ENCODE results near the gene TJAP1. TPM values are rescaled to one million over a fixed set of nuclear protein-coding genes. Genes with fewer than 3 reads are reported as not detected.
"Not testable (repeated sequence)": the region's sequence is repeated elsewhere in the genome, so short reads cannot be mapped to it uniquely, and the experiment has no call there.

TJAP1 gene
- total and polyA plus RNA-seq, 4 donors = 21.7 to 29.5 (median 23.4) TPM

DNA sequence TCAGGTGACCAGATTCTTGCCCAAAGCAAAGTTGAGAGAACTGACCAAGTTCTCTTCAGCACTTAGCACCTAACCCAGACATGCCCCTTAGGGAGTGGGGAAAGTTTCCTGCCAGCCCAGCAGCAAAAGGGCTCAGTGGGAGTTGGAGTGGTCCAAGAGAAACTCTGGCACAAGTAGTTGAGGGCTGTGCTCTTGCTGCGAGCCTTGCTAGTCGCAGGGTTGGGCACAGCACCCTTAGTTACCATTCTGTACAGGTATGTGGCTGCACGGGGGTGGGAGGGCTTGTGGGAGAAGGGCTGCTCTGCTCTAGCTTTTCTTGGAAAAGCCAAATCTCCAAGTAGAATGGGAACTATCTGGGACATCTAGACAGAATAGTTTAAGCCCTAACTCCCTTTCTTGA, 45.9 kb downstream of the TJAP1 start:
- Histone ChIP-seq H3K9ac (ENCODE audit: insufficient read depth in 1 of 2, low read length in 2 of 2) (no peak overlapping the region), H3K9me3 (ENCODE audit: control insufficient read depth in 4 of 4, insufficient read depth in 3 of 4, low read length in 3 of 4) (no peaks in the 10 kb centered on the region), H3K4me1 (ENCODE audit: control insufficient read depth in 5 of 5, insufficient read depth in 5 of 5, low read length in 5 of 5) (peaks cover under 1 to 3% (median 2%) of the 10 kb centered on the region in 5 donors), H3K27ac (ENCODE audit: low read depth in 1 of 2, low read length in 1 of 2) (no peak overlapping the region), H3K27me3 (ENCODE audit: control insufficient read depth in 3 of 3, insufficient read depth in 3 of 3, low read length in 2 of 3) (no peaks in the 10 kb centered on the region), H3K4me3 (no peak overlapping the region), H3K36me3 (ENCODE audit: control insufficient read depth in 4 of 4, insufficient read depth in 4 of 4, low read length in 4 of 4) (peaks cover 47 to 69% (median 51%) of the 10 kb centered on the region in 4 donors)
- no peak for TF ChIP-seq CTCF (IDR thresholded peaks at IDR 0.05; ENCODE audit: control extremely low read depth, extremely low read depth)
- DNase-seq = no peak
- ATAC-seq (ENCODE audit: insufficient read depth, low FRiP score) = no peak
- WGBS, 2 donors = 95 to 100% methylated on average over 3 of the region's 3 CpGs

DNA sequence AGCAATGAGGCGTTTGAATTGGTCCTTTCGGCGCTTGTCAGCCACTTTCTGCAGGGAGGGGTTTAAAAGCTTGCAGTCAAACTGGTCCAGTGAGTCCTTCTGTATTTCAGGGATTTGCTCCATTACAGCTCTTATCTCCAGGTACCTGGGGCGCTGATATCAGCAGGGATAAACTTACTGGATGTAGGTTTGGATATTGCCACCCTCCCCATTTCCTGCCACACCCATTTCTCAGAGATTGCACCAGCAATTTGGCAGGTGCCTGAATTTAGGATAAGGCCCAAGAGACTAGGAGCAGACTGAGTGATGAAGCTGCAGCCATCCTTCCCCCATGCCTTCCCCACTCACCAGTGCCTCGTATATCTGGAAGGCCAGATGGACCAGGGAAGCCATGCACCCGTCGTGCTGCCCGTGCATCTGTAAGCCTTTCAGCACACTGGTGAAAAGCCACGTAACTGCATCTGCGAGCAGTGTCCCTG, 47.2 kb downstream of the TJAP1 start:
- no peaks in the 10 kb centered on the region for H3K9me3 ChIP-seq (ENCODE audit: control insufficient read depth in 4 of 4, insufficient read depth in 3 of 4, low read length in 3 of 4)
- no peak for TF ChIP-seq CTCF (IDR thresholded peaks at IDR 0.05; ENCODE audit: control extremely low read depth, extremely low read depth)
- WGBS, 2 donors = 66 to 85% methylated on average over 10 of the region's 10 CpGs
- peak in 1 of 3 donors; percentile 40 for DNase-seq
- peak overlapping the region in 1 of 2 donors; percentile 33 for H3K27ac ChIP-seq (ENCODE audit: low read depth in 1 of 2, low read length in 1 of 2)
- H3K4me1 ChIP-seq (ENCODE audit: control insufficient read depth in 5 of 5, insufficient read depth in 5 of 5, low read length in 5 of 5) = peaks cover 0 to 3% (median 0%) of the 10 kb centered on the region in 5 donors
- no peaks in the 10 kb centered on the region for H3K27me3 ChIP-seq (ENCODE audit: control insufficient read depth in 3 of 3, insufficient read depth in 3 of 3, low read length in 2 of 3)
- no peak for ATAC-seq (ENCODE audit: insufficient read depth, low FRiP score)
- peaks cover 49 to 74% (median 54%) of the 10 kb centered on the region in 4 donors for H3K36me3 ChIP-seq (ENCODE audit: control insufficient read depth in 4 of 4, insufficient read depth in 4 of 4, low read length in 4 of 4)
- H3K4me3 ChIP-seq = no peak overlapping the region
- H3K9ac ChIP-seq (ENCODE audit: insufficient read depth in 1 of 2, low read length in 2 of 2) = no peak overlapping the region

DNA sequence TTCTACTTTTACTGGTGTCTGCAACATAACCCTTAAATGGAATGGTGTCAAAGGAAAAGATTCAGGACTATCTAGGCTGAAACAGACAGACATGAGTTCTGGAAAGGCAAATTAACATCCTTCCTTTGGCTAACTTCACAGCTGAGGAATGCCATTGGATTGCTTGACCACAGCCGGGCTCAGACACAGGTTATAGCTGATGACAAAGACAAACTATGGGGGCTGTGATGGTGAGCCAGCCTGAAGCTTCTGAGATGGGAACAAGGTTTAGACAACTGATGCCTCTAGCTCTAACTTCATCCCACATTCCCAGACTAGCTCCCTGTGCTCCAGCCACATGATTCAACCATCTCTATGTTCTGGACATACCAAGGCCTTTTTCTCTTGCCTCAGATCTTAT, 54.8 kb downstream of the TJAP1 start:
- peaks cover 13 to 38% (median 30%) of the 10 kb centered on the region in 4 donors for H3K36me3 ChIP-seq (ENCODE audit: control insufficient read depth in 4 of 4, insufficient read depth in 4 of 4, low read length in 4 of 4)
- H3K4me1 ChIP-seq (ENCODE audit: control insufficient read depth in 5 of 5, insufficient read depth in 5 of 5, low read length in 5 of 5) = no peaks in the 10 kb centered on the region
- no peaks in the 10 kb centered on the region for H3K27me3 ChIP-seq (ENCODE audit: control insufficient read depth in 3 of 3, insufficient read depth in 3 of 3, low read length in 2 of 3)
- H3K4me3 ChIP-seq = no peak overlapping the region
- H3K9ac ChIP-seq (ENCODE audit: insufficient read depth in 1 of 2, low read length in 2 of 2) = no peak overlapping the region
- H3K9me3 ChIP-seq (ENCODE audit: control insufficient read depth in 4 of 4, insufficient read depth in 3 of 4, low read length in 3 of 4) = no peaks in the 10 kb centered on the region
- TF ChIP-seq CTCF (IDR thresholded peaks at IDR 0.05; ENCODE audit: control extremely low read depth, extremely low read depth) = no peak
- 90 to 91% methylated on average over 1 of the region's 1 CpG for WGBS, 2 donors
- no peak overlapping the region for H3K27ac ChIP-seq (ENCODE audit: low read depth in 1 of 2, low read length in 1 of 2)
- DNase-seq (no peak), ATAC-seq (ENCODE audit: insufficient read depth, low FRiP score) (no peak)

- H3K9me3 ChIP-seq (ENCODE audit: control insufficient read depth in 4 of 4, insufficient read depth in 3 of 4, low read length in 3 of 4); H3K27me3 ChIP-seq (ENCODE audit: control insufficient read depth in 3 of 3, insufficient read depth in 3 of 3, low read length in 2 of 3); ATAC-seq (ENCODE audit: insufficient read depth, low FRiP score); H3K27ac ChIP-seq (ENCODE audit: low read depth in 1 of 2, low read length in 1 of 2); H3K4me3 ChIP-seq; H3K9ac ChIP-seq (ENCODE audit: insufficient read depth in 1 of 2, low read length in 2 of 2); DNase-seq; H3K4me1 ChIP-seq (ENCODE audit: control insufficient read depth in 5 of 5, insufficient read depth in 5 of 5, low read length in 5 of 5): not testable (repeated sequence)
- WGBS, 2 donors = 96 to 98% methylated on average over 14 to 15 of the region's 17 CpGs
- peaks cover 3 to 17% (median 9%) of the 10 kb centered on the region in 4 donors for H3K36me3 ChIP-seq (ENCODE audit: control insufficient read depth in 4 of 4, insufficient read depth in 4 of 4, low read length in 4 of 4)
Observed at GRCh38 chr6:43538986-43539385, 61.6 kb downstream of the TJAP1 start.

- H3K36me3 ChIP-seq (ENCODE audit: control insufficient read depth in 4 of 4, insufficient read depth in 4 of 4, low read length in 4 of 4) = peaks cover 3 to 14% (median 9%) of the 10 kb centered on the region in 4 donors
- not testable (repeated sequence) for DNase-seq
- WGBS, 2 donors = 97 to 98% methylated on average over 20 of the region's 20 CpGs
Observed at GRCh38 chr6:43539409-43539808, 62.0 kb downstream of the TJAP1 start.

More at GRCh38 chr6:43539409-43539808, 62.0 kb downstream of the TJAP1 start:
- H3K27me3 ChIP-seq (ENCODE audit: control insufficient read depth in 3 of 3, insufficient read depth in 3 of 3, low read length in 2 of 3); H3K9me3 ChIP-seq (ENCODE audit: control insufficient read depth in 4 of 4, insufficient read depth in 3 of 4, low read length in 3 of 4); H3K4me1 ChIP-seq (ENCODE audit: control insufficient read depth in 5 of 5, insufficient read depth in 5 of 5, low read length in 5 of 5); H3K27ac ChIP-seq (ENCODE audit: low read depth in 1 of 2, low read length in 1 of 2); ATAC-seq (ENCODE audit: insufficient read depth, low FRiP score); H3K9ac ChIP-seq (ENCODE audit: insufficient read depth in 1 of 2, low read length in 2 of 2); H3K4me3 ChIP-seq: not testable (repeated sequence)

Data from lung (tissue), 12 donors.